ENCODE results near the gene CSF3. TPM values are rescaled to one million over a fixed set of nuclear protein-coding genes. Genes with fewer than 3 reads are reported as not detected.

CSF3 gene
- total RNA-seq, 3 donors from 2014 or later, result not detected

GRCh38 chr17:40065769-40066510, 50.7 kb downstream of the CSF3 start:
- no peaks in the 10 kb centered on the region for H3K9me3 ChIP-seq
- H3K4me1 ChIP-seq (ENCODE audit: low read depth), result peaks cover 62% of the 10 kb centered on the region
- no peak for TF ChIP-seq CTCF (IDR thresholded peaks at IDR 0.05)
- H3K36me3 ChIP-seq (ENCODE audit: low read depth), result no peaks in the 10 kb centered on the region
- no peak overlapping the region for H3K4me3 ChIP-seq
- DNase-seq (peak in 1 of 3 donors; percentile 39), ATAC-seq (no peak)
- intact Hi-C loops (cut with DNase I, micrococcal nuclease), result loop anchor here in 1 of 2 donors (2.0 kb wide), 1 partner anchor 47 kb away; no protein-coding TSS in a partner anchor

Small RNA genes within 50 kb of the gene (microRNA-seq; reads per million reads assigned to microRNA genes)
- gene MIR6884, result not detected

Other genes with a start within 250 kb of the CSF3 start
- 1 to 10 TPM; 3.5 to 5.3 (median 4.6) TPM for gene IKZF3, start 151.1 kb upstream of the CSF3 start, total RNA-seq
- not detected for gene ZPBP2, start 147.2 kb upstream of the CSF3 start, total RNA-seq
- gene GSDMB, start 96.8 kb upstream of the CSF3 start, total RNA-seq, result 100 to 1,000 TPM in 2 of 3 donors, 10 to 100 TPM in 1; 76.1 to 162 (median 139) TPM
- 10 to 100 TPM; 56.8 to 62.0 (median 58.3) TPM for gene ORMDL3, start 87.8 kb upstream of the CSF3 start, total RNA-seq
- not detected for gene LRRC3C, start 87.7 kb upstream of the CSF3 start, total RNA-seq
- gene GSDMA, start 52.4 kb upstream of the CSF3 start, total RNA-seq, result under 1 TPM; 0.22 to 0.54 (median 0.26) TPM
- gene PSMD3, start 34.6 kb upstream of the CSF3 start, total RNA-seq, result 100 to 1,000 TPM in 1 of 3 donors, 10 to 100 TPM in 2; 96.0 to 126 (median 96.8) TPM
- 10 to 100 TPM; 76.6 to 90.2 (median 87.4) TPM for gene MED24, start 39.0 kb downstream of the CSF3 start, total RNA-seq
- gene THRA, start 47.5 kb downstream of the CSF3 start, total RNA-seq, result 100 to 1,000 TPM in 1 of 3 donors, 10 to 100 TPM in 2; 56.8 to 114 (median 60.0) TPM
- 10 to 100 TPM in 2 of 3 donors, 1 to 10 TPM in 1; 9.3 to 15.0 (median 14.8) TPM for gene NR1D1, start 85.1 kb downstream of the CSF3 start, total RNA-seq
- 10 to 100 TPM; 83.7 to 100.0 (median 85.3) TPM for gene MSL1, start 106.5 kb downstream of the CSF3 start, total RNA-seq
- 100 to 1,000 TPM in 1 of 3 donors, 10 to 100 TPM in 2; 62.2 to 134 (median 63.0) TPM for gene CASC3, start 125.1 kb downstream of the CSF3 start, total RNA-seq
- 100 to 1,000 TPM in 2 of 3 donors, 10 to 100 TPM in 1; 76.8 to 177 (median 147) TPM for gene RAPGEFL1, start 162.0 kb downstream of the CSF3 start, total RNA-seq
- gene WIPF2, start 203.9 kb downstream of the CSF3 start, total RNA-seq, result 10 to 100 TPM; 41.4 to 56.2 (median 42.8) TPM